ENCODE measurements around the gene GRID1.

GRCh38 chr10:86059892-86060291 is 306.7 kb downstream of the GRID1 start:
- no peak for TF ChIP-seq CTCF (conservative IDR thresholded peaks at IDR 0.05; ENCODE audit: low read depth, low read length)
- TF ChIP-seq EZH2 (IDR thresholded peaks at IDR 0.05; ENCODE audit: low read length, unreplicated experiment) = no peak
- no peak for TF ChIP-seq EZH2phosphoT487 (IDR thresholded peaks at IDR 0.05; ENCODE audit: borderline replicate concordance, low read length)

Measured in PC-3 (cell line).